Keratinocyte (primary cell): ENCODE results near the gene SPEM3. TPM values are rescaled to one million over a fixed set of nuclear protein-coding genes. Genes with fewer than 3 reads are reported as not detected.

Experiments
- DNase-seq: peaks from one replicate; pipeline ENCODE4 v3.0.0-alpha.2; 2011; ENCODE audit warnings: low read depth, missing footprints, low spot score
- FAIRE-seq: peaks from 2 replicates; lab custom pipeline; 2011; peaks lifted over from hg19 to GRCh38; lab: Jason Lieb, UNC
- H2AFZ ChIP-seq: 2 replicates; pipeline ENCODE4 v1.6.0; 2012; ENCODE audit warnings: low read length, control low read depth, inconsistent platforms; ENCODE audit not compliant: control insufficient read depth
- H3K27ac ChIP-seq: 2 replicates; pipeline ENCODE4 v1.5.1; 2011; ENCODE audit warnings: low read length; ENCODE audit not compliant: control insufficient read depth, insufficient read depth
- H3K27me3 ChIP-seq: 3 replicates; pipeline ENCODE4 v1.6.0; 2011; ENCODE audit warnings: low read length; ENCODE audit not compliant: control insufficient read depth, insufficient read depth; ENCODE audit errors: extremely low read depth
- H3K36me3 ChIP-seq, 2 experiments: 2 replicates in 1 of 2; 3 replicates in 1 of 2; pipeline ENCODE4 v1.5.1; 2011; ENCODE audit warnings: low read length in 2 of 2, mild to moderate bottlenecking in 1 of 2; ENCODE audit not compliant: control insufficient read depth in 2 of 2, insufficient read depth in 2 of 2; ENCODE audit errors: extremely low read depth in 1 of 2
- H3K4me1 ChIP-seq: 3 replicates; pipeline ENCODE4 v1.5.1; 2011; ENCODE audit warnings: low read length; ENCODE audit not compliant: control insufficient read depth, insufficient read depth; ENCODE audit errors: extremely low read depth
- H3K4me2 ChIP-seq: 3 replicates; pipeline ENCODE4 v1.6.0; 2011; ENCODE audit warnings: low read depth, low read length; ENCODE audit not compliant: control insufficient read depth, insufficient read depth; ENCODE audit errors: extremely low read depth
- H3K4me3 ChIP-seq, 3 experiments: fragments of 200-600 bp in 1 of 3; sonication (generic) in 1 of 3; 2 replicates in 2 of 3; 3 replicates in 1 of 3; pipeline ENCODE4 v1.5.1; 2011 to 2016; ENCODE audit warnings: low read length in 3 of 3, mild to moderate bottlenecking in 3 of 3, control low read depth in 2 of 3, inconsistent platforms in 1 of 3, low read depth in 1 of 3, mixed read lengths in 1 of 3, mixed run types in 1 of 3, moderate library complexity in 1 of 3; ENCODE audit not compliant: control insufficient read depth in 2 of 3, insufficient read depth in 2 of 3; ENCODE audit errors: extremely low read depth in 1 of 3
- H3K79me2 ChIP-seq: 2 replicates; pipeline ENCODE4 v1.6.0; 2012; ENCODE audit warnings: low read length; ENCODE audit not compliant: control insufficient read depth, insufficient read depth
- H3K9ac ChIP-seq: 3 replicates; pipeline ENCODE4 v1.6.0; 2011; ENCODE audit warnings: low read length; ENCODE audit not compliant: control insufficient read depth, insufficient read depth; ENCODE audit errors: extremely low read depth
- H3K9me1 ChIP-seq: 3 replicates; pipeline ENCODE4 v1.6.0; 2011; ENCODE audit warnings: low read length; ENCODE audit not compliant: control insufficient read depth, insufficient read depth; ENCODE audit errors: extremely low read depth
- H3K9me3 ChIP-seq: 2 replicates; pipeline ENCODE4 v1.5.1; 2012; ENCODE audit warnings: low read depth, low read length; ENCODE audit not compliant: control insufficient read depth
- H4K20me1 ChIP-seq: 3 replicates; pipeline ENCODE4 v1.6.0; 2011; ENCODE audit warnings: low read length; ENCODE audit not compliant: control insufficient read depth, insufficient read depth; ENCODE audit errors: extremely low read depth
- EZH2 ChIP-seq: IDR thresholded peaks from one replicate; pipeline ENCODE4 v1.6.1; 2012; ENCODE audit warnings: inconsistent platforms, mild to moderate bottlenecking, low read length, moderate library complexity
- dilution Hi-C: fragments of 300-500 bp; cut with MboI; formaldehyde crosslinking; loops from one replicate; pipeline ENCODE4 v1.7.0; 2020; ENCODE audit warnings: low sequenced_read_pairs; ENCODE audit not compliant: extremely low pct_ligation_motif_present
- polyA plus RNA-seq, 5 experiments: library from polyadenylated mRNA; depleted of rRNA in 3 of 5; stranded (reverse) in 3 of 5; stranded (forward) in 1 of 5; unstranded in 1 of 5; fragments of >200 nt; gene quantifications; 1 replicate in 1 of 5; 2 replicates in 3 of 5; 3 replicates in 1 of 5; pipeline versions ENCODE4 v1.2.1 to v1.2.3, GENCODE V29; 2011 to 2012; ENCODE audit warnings: missing spikeins in 2 of 5, low read depth in 1 of 5, low replicate concordance in 1 of 5
- TF ChIP-seq, protein P1 (sequence below), 3 experiments: IDR thresholded peaks in 1 of 3; conservative IDR thresholded peaks in 1 of 3; optimal IDR thresholded peaks in 1 of 3; 2 replicates in 2 of 3; 3 replicates in 1 of 3; pipeline versions ENCODE3 to v1.5.1; 2011; ENCODE audit warnings: low read length in 3 of 3, mild to moderate bottlenecking in 3 of 3, moderate library complexity in 2 of 3, control low read depth in 1 of 3, inconsistent platforms in 1 of 3; ENCODE audit not compliant: insufficient read depth in 2 of 3; ENCODE audit errors: extremely low read depth in 1 of 3

The SPEM3 gene
- polyA plus RNA-seq, 1 donor (not counting 4 experiments of a cell fraction or from before 2014, with no cell fraction given): not detected

DNA sequence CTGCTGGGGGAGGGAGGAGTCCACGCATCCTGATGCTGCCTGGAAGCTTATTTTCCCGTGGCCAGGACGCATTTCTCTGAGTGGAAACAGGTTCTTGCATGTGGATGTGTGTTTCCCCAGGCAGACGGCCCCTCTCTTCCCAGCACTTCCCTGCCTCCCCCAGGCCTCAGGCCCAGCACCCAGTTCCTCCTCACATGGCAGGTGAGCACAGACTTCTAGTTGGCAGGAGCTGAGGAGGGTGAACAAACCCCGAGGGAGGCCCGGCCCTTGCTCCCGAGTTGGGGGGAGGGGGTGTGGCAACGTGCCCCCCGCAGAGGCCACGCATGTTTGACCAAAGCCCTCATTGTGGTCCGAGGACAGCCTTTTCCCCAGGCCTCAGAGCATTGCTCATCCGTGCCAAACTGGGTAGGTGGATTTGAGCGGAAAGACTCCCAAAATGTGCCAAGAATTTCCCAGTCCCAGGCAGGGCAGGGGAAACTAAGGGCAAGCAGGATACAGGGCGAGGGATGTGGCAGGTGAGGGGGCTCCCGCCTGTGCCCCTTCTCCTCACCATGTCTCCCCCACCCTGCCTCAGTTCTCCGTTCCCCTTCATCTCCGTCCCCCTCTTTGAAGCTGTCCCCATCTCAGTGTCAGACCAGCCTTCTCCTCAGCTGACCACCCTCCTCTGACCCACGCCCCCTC, 10.0 kb upstream of the SPEM3 start:
- peaks cover 1% of the 10 kb centered on the region for H3K4me1 ChIP-seq
- H3K9me1 ChIP-seq: no peaks in the 10 kb centered on the region

DNA sequence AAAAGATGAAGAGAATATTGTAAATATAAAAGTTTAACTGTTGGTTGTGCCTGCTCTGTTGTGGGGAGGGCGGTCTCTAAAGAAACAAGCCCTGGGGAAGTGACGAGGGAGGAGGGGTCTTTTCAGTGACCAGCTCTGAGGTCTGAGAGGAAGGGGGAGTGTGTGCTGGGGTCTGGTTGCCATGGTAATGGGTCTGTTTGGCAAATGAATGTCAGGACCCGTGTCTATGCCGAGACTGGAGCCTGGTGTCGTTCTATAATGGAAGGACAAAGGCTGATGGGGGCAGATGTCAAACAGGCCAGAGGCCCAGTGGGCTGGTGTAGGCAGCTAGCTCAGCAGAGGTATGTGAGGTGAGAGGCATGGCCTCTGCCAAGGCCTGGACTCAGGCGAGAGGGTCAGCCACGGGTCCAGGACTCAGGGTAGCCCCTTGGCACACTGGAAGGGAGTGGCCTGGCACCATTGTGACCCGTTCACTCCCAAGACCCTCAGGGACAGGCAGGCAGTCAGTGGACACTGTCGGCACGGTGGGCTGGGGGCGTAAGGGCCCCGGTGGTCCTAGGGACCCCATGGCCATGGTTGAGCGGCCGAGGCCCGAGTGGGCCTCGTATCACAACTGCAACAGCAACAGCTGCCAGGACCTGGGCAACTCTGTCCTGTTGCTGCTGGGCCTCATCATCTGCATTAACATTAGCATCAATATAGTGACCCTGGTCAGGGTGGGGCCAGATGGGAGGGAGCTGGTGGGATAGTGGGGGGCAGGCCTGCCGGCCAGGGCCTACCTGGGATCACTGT, 8.6 kb upstream of the SPEM3 start, which contains the start of gene SPEM1:
Gene SPEM1, plus strand, starts transcription at position 506 of the 792 bp plus-strand sequence. Its CDS starts 61 bp downstream, at position 567.
- H4K20me1 ChIP-seq: no peaks in the 10 kb centered on the region
- no peaks in the 10 kb centered on the region for H3K9me1 ChIP-seq
- no peak within 1 kb of the TSS for H3K4me2 ChIP-seq
- FAIRE-seq (no peak), DNase-seq (no peak)
- dilution Hi-C loops: no loop called here
- TF ChIP-seq, protein P1, sequence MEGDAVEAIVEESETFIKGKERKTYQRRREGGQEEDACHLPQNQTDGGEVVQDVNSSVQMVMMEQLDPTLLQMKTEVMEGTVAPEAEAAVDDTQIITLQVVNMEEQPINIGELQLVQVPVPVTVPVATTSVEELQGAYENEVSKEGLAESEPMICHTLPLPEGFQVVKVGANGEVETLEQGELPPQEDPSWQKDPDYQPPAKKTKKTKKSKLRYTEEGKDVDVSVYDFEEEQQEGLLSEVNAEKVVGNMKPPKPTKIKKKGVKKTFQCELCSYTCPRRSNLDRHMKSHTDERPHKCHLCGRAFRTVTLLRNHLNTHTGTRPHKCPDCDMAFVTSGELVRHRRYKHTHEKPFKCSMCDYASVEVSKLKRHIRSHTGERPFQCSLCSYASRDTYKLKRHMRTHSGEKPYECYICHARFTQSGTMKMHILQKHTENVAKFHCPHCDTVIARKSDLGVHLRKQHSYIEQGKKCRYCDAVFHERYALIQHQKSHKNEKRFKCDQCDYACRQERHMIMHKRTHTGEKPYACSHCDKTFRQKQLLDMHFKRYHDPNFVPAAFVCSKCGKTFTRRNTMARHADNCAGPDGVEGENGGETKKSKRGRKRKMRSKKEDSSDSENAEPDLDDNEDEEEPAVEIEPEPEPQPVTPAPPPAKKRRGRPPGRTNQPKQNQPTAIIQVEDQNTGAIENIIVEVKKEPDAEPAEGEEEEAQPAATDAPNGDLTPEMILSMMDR (optimal IDR thresholded peaks at IDR 0.05 in 1 of 3, IDR thresholded peaks at IDR 0.05 in 1 of 3, conservative IDR thresholded peaks at IDR 0.05 in 1 of 3; ENCODE audit: extremely low read depth in 1 of 3, insufficient read depth in 2 of 3, low read length in 3 of 3): no peak
- TF ChIP-seq EZH2: no peak
- no peaks in the 10 kb centered on the region for H3K9me3 ChIP-seq
- peaks cover 0 to 4% of the 10 kb centered on the region in 2 experiments for H3K36me3 ChIP-seq
- no peaks in the 10 kb centered on the region for H3K79me2 ChIP-seq
- no peaks in the 10 kb centered on the region for H3K27me3 ChIP-seq
- no peak within 1 kb of the TSS for H2AFZ ChIP-seq
- no peak within 1 kb of the TSS for H3K4me3 ChIP-seq
- no peak within 1 kb of the TSS for H3K9ac ChIP-seq
- no peaks in the 10 kb centered on the region for H3K4me1 ChIP-seq
- H3K27ac ChIP-seq: no peak within 1 kb of the TSS

More for the DNA sequence above, 10.0 kb upstream of the SPEM3 start:
- H3K27ac ChIP-seq: no peak overlapping the region
- FAIRE-seq: no peak
- no peaks in the 10 kb centered on the region for H3K79me2 ChIP-seq
- H4K20me1 ChIP-seq: no peaks in the 10 kb centered on the region
- H3K4me3 ChIP-seq: no peak overlapping the region
- no peaks in the 10 kb centered on the region for H3K9me3 ChIP-seq
- H3K4me2 ChIP-seq: no peak overlapping the region
- no peaks in the 10 kb centered on the region for H3K27me3 ChIP-seq
- peaks cover 0 to 4% of the 10 kb centered on the region in 2 experiments for H3K36me3 ChIP-seq
- dilution Hi-C loops: no loop called here
- no peak overlapping the region for H2AFZ ChIP-seq
- TF ChIP-seq EZH2: no peak
- TF ChIP-seq, protein P1 (optimal IDR thresholded peaks at IDR 0.05 in 1 of 3, IDR thresholded peaks at IDR 0.05 in 1 of 3, conservative IDR thresholded peaks at IDR 0.05 in 1 of 3; ENCODE audit: extremely low read depth in 1 of 3, insufficient read depth in 2 of 3, low read length in 3 of 3): no peak
- no peak for DNase-seq
- H3K9ac ChIP-seq: no peak overlapping the region
